GM18508 (cell line): ENCODE measurements around the gene MAST4.

Experiments
- ATAC-seq: cut with Tn5 transposase; IDR thresholded peaks from one replicate; pipeline ENCODE4 v1.9.1; 2021; ENCODE audit warnings: moderate number of reproducible peaks; ENCODE audit not compliant: insufficient read depth, unreplicated experiment

The MAST4 gene

DNA sequence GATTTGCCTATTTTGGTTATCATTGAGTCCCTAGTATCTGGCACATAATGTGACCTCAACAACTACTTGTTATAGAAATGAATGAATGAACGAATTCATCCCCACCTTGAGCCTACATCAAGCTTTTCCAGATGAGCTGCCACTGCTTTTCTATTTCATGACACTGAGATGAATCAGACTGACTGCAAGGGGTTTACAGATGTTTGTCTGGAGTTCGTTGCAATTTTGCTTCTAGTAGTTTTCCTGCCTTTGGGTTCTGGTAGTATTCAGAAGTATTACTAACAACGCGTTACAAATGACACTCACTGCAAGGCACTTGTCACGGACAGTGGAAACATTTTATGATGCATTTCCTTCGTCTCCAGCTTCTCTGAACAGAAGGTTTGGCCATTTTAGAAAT, 378.1 kb downstream of the MAST4 start:
- no peak for ATAC-seq

DNA sequence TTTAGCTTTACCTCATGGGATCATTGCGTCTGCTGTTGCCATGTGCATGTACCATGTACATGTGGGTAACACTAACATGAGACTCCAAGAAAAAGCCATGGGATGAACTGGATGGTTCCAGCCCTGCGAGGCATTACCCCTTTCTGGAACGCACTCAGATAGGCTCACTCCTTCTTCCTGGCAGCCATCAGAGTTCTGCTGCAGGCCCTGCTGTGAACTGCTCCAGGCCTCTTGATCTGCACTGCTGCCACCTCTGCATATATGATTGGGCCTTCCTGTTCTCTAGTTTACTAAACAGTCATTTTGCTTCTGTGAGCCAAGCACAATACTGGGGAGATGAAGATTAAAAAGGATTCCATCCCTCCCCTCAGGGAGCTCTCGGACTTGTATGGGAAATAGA, 379.9 kb downstream of the MAST4 start:
- no peak for ATAC-seq

DNA sequence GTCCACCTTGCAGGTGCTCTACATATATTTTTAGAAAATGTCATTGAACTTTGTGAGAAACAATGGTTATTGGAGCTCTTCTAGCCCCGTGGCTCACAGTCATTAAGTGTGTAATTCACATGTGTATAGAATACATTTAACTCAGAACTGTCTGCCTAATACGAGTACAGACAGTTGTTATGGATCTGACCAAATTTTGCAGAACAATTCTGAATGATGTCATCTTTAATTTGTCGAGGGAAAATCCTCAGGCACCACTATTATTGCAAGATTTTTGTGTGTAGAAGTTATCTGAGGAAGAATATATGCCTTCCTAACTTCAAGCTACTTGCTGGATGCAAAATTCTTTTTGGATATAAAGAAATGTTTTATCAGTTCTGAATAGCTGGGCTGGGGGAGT, 383.5 kb downstream of the MAST4 start:
- no peak for ATAC-seq

DNA sequence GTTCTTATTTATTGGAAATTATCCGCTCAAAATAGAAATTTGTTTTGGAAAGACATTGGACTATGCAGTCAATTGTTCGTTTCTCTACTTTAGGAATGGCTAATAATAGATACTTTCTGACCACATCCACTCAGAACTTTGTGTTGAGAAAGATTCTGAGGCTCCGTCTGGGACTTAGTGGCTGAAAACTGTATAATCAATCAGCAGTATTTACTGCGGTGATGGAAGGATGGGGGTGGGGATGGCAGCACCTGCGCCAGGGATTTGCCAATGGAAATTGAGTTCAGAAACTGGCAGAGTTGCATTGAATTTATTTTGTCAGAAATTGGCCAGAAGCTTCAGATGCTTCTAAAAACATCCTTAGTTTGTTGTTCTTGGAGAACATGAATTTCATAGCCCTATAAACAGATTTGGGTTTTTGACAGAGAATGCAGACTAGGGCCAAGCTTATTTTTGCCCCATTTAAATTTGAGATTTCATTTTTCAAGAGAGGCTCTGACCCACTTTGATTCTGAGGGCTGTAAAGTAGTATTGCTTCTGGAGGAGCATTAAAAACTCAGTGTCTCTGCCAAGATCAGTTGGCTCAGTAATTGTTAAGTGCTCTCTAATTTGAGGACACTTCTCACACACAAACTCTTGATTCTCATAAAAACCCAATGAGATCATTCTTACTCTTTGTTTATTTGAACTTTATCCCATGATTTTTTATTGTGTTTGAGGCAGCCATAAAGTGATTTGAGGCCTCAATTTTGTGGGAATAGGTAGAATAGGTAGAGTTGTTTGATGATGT, 385.3 kb downstream of the MAST4 start:
- ATAC-seq, result no peak

DNA sequence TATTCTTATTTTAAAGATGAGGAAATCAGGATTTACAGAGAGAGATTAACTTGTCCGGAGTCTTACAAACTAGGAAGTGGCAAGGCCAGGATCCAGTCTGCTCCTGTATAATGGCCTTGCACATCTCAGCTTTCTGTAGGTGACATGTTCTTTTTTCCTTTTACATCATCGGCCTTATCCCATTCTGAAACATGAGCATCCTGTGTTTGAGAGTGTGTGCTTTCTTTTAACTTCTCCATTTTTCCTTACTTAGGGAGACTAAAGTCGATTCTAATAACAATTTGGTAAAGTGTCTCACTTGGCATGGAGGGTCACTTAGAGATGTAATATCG, 385.8 kb downstream of the MAST4 start:
- ATAC-seq, result no peak

DNA sequence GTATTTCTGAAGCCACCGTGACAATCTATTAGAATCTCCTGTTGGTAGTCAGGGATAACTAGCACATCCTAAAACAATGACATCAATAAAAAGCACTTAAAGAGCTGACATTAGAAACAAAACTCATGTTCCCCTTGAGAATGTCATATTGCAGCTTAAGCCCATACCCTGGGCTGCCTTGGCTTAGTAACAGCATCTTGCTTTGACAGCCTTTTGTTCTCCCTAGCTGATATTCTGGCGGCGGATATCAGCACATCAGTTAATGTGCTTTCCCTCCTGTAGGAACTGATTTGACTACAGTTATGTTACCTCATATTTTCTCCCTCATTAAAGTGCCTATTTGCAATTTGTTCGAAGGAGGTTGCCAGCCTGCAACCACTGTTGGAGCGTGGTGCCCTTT, 386.3 kb downstream of the MAST4 start:
- ATAC-seq, result no peak

DNA sequence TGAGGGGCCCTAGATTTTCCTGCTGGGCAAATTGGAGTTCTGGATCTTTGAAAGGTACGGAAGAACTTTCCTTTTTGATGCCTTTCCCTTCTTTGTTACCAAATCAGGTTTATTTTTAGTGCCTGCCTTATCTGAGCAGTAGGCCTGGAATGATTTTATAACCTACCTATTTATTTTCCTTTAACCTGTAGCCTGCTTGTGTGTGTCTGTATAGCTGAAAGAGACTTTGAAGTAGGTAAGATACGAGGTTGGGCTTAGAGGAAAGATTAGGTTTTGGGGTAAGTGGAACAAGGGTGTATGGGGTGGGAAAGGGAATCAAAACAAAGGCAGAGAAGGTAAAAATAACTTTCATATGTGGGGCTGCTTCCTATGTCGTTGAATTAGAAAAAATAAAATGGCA, 389.2 kb downstream of the MAST4 start:
- ATAC-seq, result no peak

DNA sequence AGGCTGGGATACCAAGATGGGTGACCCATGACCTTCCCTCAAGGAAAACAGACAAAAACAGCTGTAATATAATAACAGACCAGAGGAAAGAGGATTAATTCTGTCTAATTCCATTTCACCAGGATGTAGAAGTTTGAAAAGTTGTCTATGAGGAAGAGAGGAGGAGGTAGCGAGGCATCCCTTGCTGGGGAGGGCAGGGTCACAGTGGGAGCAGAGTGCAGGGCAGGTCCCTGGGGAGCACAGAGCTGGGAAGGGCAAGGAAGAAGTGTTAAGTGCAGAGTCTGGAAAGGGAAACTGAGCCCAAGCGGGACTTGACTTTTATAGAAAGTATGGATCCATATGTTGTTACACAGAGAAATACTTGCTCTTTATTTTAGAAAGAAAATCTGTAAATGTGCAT, 389.8 kb downstream of the MAST4 start:
- no peak for ATAC-seq

DNA sequence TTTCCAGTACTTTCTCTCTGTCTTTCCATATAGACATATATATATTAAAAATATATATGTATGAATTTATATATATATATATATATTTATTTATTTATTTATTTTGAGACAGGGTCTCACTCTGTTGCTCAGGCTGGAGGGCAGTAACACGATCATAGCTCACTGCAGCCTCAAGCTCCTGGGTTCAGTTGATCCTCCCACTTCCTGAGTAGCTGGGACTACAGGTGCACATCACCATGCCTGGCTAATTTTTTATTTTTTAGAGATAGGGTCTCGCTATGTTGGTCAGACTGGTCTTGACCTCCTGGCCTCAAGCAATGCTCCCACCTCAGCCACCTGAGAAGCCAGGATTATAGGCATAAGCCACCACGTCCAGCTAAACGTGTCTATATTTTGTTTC, 390.3 kb downstream of the MAST4 start:
- no peak for ATAC-seq

DNA sequence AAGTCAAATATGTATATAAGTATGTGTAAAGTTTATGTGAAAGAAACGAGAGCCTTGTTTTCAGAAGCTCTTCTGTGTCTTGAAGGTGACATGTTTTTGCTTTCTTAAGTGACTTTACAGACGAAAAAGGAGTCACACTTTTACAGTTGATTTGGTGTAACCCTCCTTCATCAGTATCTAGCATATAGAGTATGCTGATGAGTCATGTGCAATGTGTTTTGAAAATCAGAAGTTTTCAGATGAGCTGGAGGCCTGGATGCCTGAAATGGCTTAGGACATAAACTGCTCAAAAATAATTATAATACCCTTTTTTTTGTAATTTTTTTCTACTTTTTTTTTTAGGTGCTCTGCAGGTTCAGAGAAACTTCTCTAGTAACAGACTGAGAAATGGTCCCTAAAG, 390.9 kb downstream of the MAST4 start:
- no peak for ATAC-seq

DNA sequence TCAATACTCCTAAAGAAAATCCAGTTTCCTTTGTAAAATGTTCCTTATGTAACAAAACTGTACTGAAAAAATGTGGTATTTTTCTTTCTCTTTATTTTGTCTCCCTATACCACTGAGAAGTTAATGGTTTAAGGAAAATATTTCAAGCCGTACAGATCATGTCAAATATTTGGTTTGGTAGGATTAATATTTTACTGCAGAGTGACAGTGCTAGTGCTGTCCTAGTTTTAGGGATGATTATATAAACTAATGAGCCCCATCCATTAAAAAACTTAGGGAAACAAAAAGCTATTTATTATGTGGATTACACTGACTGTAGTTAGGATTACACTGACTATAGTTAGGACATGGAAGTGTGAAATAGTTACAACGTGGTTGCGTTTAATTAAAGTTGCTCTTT, 391.3 kb downstream of the MAST4 start:
- ATAC-seq, result no peak

DNA sequence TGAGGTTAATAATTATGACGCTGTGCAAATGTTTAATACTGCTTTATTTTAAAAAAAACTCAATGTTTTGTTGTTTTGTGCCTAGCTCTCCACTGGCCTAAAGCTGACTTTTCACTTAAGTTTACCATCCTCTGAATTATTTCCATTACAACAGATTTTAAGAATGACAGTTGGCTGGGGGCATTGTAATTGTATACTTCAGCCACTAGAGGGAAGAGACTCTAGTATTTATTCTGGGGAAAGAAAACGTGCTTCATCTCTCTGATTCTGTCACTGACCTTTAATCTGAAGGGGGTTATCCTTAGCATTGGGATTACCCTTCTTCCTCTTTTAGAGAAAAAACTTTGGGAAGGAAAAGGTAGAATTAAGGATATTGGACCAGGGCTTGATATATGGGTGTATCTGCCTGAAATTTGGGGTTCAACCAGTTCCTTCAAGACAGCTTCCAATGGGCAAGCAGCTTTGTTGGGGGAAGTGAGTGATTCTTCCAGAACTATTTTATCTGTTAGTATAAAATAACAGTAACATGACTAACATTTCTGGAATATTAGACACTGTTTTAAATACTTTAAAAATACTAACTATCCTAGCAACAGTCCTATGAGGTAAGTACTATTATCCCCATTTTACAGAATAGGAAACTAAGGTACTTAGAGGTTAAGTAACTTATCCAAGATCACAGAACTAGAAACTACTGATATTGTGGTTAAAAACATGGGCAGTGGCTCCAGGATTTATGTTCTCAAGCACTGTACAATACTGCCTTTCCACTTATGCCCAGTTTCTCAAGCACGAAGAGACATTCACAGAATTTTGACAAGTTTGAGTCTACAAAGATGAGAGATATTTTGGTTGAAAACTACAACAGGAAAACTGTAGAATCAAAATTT, 392.0 kb downstream of the MAST4 start:
- no peak for ATAC-seq

DNA sequence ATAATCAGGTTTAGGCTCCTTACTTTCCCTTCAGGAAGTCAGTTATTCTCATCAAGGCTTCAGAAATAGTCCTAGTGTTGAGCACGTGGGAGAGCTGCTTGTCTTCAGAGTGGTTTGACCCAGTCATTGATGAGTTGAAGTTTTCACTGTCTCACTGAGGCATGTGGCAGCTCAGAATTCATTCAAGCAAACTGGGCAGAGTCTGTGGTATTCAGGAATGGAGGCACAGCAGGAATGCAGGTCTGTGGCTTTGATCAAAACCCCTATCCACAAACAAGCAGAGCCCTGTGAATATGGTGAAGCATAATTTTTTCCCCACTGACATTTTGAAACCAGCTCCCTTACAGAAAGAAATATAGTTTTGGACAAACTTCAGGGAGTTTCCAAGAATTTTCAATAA, 393.1 kb downstream of the MAST4 start:
- no peak for ATAC-seq

DNA sequence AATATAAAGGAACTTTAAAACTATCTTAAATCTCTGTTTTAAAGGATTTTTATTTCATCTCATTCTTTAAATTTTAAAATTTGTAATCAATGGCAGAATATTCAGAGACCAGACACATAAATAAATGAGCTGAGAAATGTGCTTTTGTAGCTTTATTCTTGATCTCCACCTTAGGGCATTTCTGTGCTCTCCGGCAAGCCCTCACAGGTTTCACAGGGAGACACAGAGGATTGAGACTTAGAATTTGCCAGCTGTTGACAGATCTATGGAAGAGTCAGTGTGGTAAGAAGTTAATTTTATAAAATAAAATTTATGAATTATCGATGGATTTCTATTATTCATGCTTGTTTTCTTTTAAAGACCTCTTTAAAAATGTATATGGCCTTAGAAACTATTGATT, 393.6 kb downstream of the MAST4 start:
- no peak for ATAC-seq

DNA sequence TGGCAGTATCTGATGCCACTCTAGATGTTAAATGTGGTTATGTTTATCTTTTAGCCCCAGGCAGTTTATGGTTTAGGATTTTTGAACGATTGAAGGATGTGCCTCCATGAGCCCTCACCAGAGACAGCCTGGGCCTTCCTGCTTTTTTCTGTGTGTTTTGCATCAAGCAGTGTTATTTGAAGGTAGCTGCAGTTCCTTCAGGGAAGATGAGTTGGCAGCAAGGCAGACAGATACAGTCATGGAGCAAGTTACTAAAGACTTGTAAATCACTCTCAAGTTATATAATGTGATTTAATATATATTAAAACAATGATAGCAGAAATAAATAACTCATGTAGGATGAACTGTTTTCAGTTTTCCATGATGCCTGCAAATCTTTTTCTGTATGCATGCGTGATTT, 395.6 kb downstream of the MAST4 start:
- no peak for ATAC-seq

DNA sequence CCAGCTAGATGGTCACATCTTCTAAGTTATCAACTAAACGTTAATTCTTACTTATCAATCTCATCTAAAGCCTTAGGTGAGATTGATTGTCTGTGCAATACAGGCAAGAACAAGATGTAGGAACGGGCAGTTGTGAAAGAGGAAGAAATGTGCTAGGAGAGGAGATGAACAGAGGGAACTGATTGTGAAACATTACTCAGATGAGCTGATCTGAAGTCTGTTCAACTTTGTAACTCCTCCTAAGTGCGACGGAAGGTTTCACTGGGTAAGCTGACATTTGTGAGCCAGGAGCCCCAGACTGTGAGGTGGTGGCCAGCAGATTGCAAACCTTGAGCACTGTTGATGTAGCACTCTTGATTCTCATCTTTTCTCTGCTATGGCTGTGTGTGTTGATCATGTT, 396.4 kb downstream of the MAST4 start:
- ATAC-seq, result no peak

DNA sequence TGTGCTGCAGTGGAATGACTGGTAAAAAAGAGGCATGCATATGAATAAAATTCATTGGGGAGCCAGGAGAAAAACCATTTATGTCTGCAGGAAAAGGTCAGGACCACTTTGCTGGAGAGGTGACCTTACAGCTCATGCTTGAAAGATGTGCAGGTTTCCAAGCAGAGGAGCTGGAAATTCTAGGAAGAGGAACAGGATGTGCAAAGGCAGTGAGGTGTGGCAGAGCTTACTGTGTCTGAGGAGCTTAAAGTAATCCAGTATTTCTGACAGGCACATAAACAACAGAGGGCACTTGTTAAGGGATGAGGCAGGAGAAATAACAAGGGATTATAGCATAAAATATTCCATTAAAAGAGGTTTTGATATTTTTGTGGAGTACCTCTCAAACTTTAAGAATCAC, 397.3 kb downstream of the MAST4 start:
- ATAC-seq, result no peak

DNA sequence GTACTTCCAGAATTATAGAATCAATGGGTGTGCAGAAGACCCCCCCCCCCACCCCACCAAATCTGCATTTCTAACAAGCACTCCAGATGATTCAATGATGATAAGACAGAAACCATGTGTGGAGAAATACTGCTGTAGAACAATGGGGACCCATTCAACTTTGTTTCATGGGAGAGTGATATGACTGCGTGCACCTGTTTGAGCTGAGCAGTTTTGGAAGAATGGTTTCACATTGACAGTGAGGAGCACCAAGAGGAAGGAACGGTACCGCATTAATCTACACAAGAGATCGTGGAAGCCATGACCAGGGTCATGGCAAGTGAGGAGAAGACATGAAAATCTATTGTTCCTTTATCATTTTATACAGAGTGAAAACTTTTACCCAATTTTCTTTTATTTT, 397.7 kb downstream of the MAST4 start:
- no peak for ATAC-seq

DNA sequence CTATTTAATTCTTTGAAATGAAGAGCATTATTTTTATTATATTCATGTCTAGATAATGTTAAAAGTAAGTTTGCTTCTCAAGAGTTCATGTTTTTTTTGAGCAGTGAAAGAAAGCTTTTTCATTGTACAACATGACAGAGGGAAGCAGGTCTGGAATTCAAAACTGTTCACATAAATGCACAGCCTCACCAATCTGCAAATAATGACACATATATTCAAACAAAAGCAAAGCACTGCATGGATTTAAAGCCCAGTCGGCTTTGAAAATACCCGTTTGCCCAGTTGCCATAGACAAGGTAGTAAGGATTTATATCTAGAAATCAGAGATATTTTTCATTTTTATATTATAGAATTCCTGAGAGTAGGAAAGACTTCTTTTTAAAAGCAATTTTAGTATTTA, 398.6 kb downstream of the MAST4 start:
- ATAC-seq, result no peak

DNA sequence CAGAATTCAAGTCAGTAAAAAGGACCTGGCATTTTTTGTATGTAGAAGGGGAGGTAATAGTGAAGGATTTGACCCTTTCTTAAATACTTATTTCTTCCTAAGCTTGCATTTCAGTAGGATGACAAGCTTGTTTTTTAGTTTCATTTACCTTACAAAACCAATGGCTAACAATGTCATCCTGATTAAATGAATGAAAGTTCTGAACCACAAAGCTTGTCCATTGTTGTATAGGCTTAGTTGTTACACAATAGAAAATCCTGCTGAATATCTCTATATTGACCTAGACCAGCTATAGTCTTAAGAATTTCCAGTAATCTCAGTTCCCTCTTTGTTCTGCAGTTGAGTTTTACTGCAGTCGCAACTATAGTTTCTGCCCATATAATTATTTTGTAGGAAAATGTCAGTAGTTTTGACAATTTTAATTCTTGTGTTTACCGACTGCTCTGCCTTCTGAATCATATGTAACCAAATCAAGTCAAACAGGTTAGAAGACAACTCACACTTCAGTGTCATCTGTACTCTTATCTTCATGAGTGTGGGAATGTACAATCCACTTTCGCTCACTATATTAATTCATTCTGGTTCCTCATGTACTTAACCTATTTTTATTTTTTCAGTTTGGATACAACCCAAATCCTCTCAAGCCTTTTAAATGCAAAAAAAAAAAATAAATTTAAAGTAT, 404.7 kb downstream of the MAST4 start:
- ATAC-seq, result no peak
